Measurements from ENCODE around the gene ZNF827.

DNA sequence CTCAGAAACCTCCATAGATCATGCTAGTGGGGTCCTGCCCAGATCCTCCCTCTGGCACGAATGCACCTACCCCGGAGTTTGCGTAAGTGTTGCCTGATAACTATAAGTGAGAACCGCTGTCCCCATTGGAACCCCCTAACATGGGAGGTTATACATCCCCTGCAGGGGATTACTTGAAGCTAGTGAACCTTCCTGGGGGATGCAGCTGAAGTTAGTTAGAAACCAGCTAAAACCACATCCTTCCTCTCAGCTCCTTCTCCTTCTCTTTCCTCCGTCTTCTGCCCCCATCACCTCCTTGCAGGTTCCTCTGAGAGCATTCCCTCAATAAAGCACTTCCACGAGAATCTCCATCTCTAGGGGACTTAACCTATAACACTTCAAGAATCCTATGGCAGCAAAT is 95.0 kb downstream of the ZNF827 start:
- TF ChIP-seq, protein P1, sequence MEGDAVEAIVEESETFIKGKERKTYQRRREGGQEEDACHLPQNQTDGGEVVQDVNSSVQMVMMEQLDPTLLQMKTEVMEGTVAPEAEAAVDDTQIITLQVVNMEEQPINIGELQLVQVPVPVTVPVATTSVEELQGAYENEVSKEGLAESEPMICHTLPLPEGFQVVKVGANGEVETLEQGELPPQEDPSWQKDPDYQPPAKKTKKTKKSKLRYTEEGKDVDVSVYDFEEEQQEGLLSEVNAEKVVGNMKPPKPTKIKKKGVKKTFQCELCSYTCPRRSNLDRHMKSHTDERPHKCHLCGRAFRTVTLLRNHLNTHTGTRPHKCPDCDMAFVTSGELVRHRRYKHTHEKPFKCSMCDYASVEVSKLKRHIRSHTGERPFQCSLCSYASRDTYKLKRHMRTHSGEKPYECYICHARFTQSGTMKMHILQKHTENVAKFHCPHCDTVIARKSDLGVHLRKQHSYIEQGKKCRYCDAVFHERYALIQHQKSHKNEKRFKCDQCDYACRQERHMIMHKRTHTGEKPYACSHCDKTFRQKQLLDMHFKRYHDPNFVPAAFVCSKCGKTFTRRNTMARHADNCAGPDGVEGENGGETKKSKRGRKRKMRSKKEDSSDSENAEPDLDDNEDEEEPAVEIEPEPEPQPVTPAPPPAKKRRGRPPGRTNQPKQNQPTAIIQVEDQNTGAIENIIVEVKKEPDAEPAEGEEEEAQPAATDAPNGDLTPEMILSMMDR (IDR thresholded peaks at IDR 0.05) = no peak
- no peak for TF ChIP-seq POLR2A (IDR thresholded peaks at IDR 0.05)

Measured in lower leg skin (tissue), 3 donors.